ENCODE measurements around the gene WSB1. TPM values are rescaled to one million over a fixed set of nuclear protein-coding genes. Genes with fewer than 3 reads are reported as not detected.

WSB1 gene
- total and polyA plus RNA-seq, 9 of the 15 experiments (the other 6 are each of a cell fraction or from before 2014, with no cell fraction given): 22.8 to 229 (median 81.1) TPM

GRCh38 chr17:27246537-27246936 lies 47.4 kb upstream of the WSB1 start (continued):
- TF ChIP-seq CBX3 (IDR thresholded peaks at IDR 0.05; ENCODE audit: borderline replicate concordance in 1 of 2, low read length in 2 of 2): no peak
- TF ChIP-seq, protein P1, sequence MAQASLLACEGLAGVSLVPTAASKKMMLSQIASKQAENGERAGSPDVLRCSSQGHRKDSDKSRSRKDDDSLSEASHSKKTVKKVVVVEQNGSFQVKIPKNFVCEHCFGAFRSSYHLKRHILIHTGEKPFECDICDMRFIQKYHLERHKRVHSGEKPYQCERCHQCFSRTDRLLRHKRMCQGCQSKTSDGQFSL (CRISPR knock-in tag; IDR thresholded peaks at IDR 0.05): no peak
- TF ChIP-seq, protein P1 (tag; IDR thresholded peaks at IDR 0.05): no peak
- TF ChIP-seq ASH1L (IDR thresholded peaks at IDR 0.05; ENCODE audit: borderline replicate concordance, low read depth, partially characterized antibody): no peak
- no peak for TF ChIP-seq RUNX1 (IDR thresholded peaks at IDR 0.05; ENCODE audit: low read depth)
- TF ChIP-seq ERF (CRISPR knock-in tag; IDR thresholded peaks at IDR 0.05): no peak
- no peak for TF ChIP-seq SP1 (CRISPR knock-in tag; IDR thresholded peaks at IDR 0.05)
- no peak for TF ChIP-seq TAF9B (IDR thresholded peaks at IDR 0.05; ENCODE audit: partially characterized antibody)
- TF ChIP-seq KLF13 (tag; IDR thresholded peaks at IDR 0.05; ENCODE audit: borderline replicate concordance, low read depth): no peak
